HG02852 (cell line): ENCODE results near the gene ASAH2.

Source experiments
- ATAC-seq: cut with Tn5 transposase; IDR thresholded peaks from one replicate; pipeline ENCODE4 v1.9.1; 2021; ENCODE audit warnings: mild to moderate bottlenecking, moderate library complexity; ENCODE audit not compliant: unreplicated experiment

ASAH2 gene

GRCh38 chr10:50210876-50211275 lies 40.4 kb downstream of the ASAH2 start:
- ATAC-seq, result no peak
